GM18858 (cell line): Measurements from ENCODE around the gene CD82.
"Not testable (repeated sequence)": the region's sequence is repeated elsewhere in the genome, so short reads cannot be mapped to it uniquely, and the experiment has no call there.

Source experiments
- ATAC-seq: cut with Tn5 transposase; IDR thresholded peaks from one replicate; pipeline ENCODE4 v1.9.1; 2021; ENCODE audit not compliant: unreplicated experiment

The CD82 gene

GRCh38 chr11:44628730-44629700, 63.6 kb downstream of the CD82 start:
- ATAC-seq, result no peak

- ATAC-seq, result no peak
Measured at GRCh38 chr11:44629732-44630345, 64.4 kb downstream of the CD82 start.

- ATAC-seq, result no peak
Measured at GRCh38 chr11:44630511-44631210, 65.2 kb downstream of the CD82 start.

- no peak for ATAC-seq
Measured at GRCh38 chr11:44631831-44632230, 66.4 kb downstream of the CD82 start.

- no peak for ATAC-seq
Measured at GRCh38 chr11:44632466-44633123, 67.1 kb downstream of the CD82 start.

GRCh38 chr11:44633641-44634040, 68.2 kb downstream of the CD82 start:
- no peak for ATAC-seq

GRCh38 chr11:44634401-44635281, 69.2 kb downstream of the CD82 start:
- ATAC-seq, result no peak

GRCh38 chr11:44637487-44637886, 72.0 kb downstream of the CD82 start:
- no peak for ATAC-seq

- ATAC-seq, result no peak
Measured at GRCh38 chr11:44638032-44638431, 72.6 kb downstream of the CD82 start.

GRCh38 chr11:44643217-44643616, 77.8 kb downstream of the CD82 start:
- no peak for ATAC-seq

- ATAC-seq, result no peak
Measured at GRCh38 chr11:44645827-44646226, 80.4 kb downstream of the CD82 start.

GRCh38 chr11:44647255-44647955, 81.9 kb downstream of the CD82 start:
- not testable (repeated sequence) for ATAC-seq

- ATAC-seq, result no peak
Measured at GRCh38 chr11:44648109-44648508, 82.6 kb downstream of the CD82 start.

- no peak for ATAC-seq
Measured at GRCh38 chr11:44651535-44652155, 86.2 kb downstream of the CD82 start.

GRCh38 chr11:44652901-44653644, 87.6 kb downstream of the CD82 start:
- no peak for ATAC-seq

- no peak for ATAC-seq
Measured at GRCh38 chr11:44654057-44654456, 88.6 kb downstream of the CD82 start.

GRCh38 chr11:44654596-44654995, 89.1 kb downstream of the CD82 start:
- ATAC-seq, result no peak

GRCh38 chr11:44657836-44658505, 92.5 kb downstream of the CD82 start:
- no peak for ATAC-seq
